Endothelial cell of umbilical vein (primary cell): ENCODE results near the gene CRIM1.
A peak's percentile ranks its signal among the peaks of the same experiment; 100 is the strongest.

Experiments used
- EZH2 ChIP-seq: IDR thresholded peaks from 2 replicates; pipeline ENCODE4 v1.6.1; 2012; ENCODE audit warnings: borderline replicate concordance, low read depth, mild to moderate bottlenecking, moderate library complexity, low read length, inconsistent platforms; ENCODE audit not compliant: severe bottlenecking
- FOS ChIP-seq: IDR thresholded peaks from 2 replicates; pipeline ENCODE4 v1.6.1; 2011; ENCODE audit warnings: mild to moderate bottlenecking, low read length, moderate library complexity, borderline replicate concordance; ENCODE audit not compliant: insufficient read depth
- GATA2 ChIP-seq: IDR thresholded peaks from 2 replicates; pipeline ENCODE4 v1.7.0; 2011; ENCODE audit warnings: low read depth, mild to moderate bottlenecking, moderate library complexity, mixed read lengths, low read length; ENCODE audit not compliant: insufficient read length, insufficient read depth
- JUN ChIP-seq: IDR thresholded peaks from 2 replicates; pipeline ENCODE4 v1.6.1; 2011; ENCODE audit warnings: borderline replicate concordance, low read depth; ENCODE audit not compliant: insufficient read length, insufficient read depth
- MAX ChIP-seq: IDR thresholded peaks from 2 replicates; pipeline ENCODE4 v1.6.1; 2011; ENCODE audit not compliant: insufficient read depth, insufficient read length
- MYC ChIP-seq: IDR thresholded peaks from one replicate; pipeline ENCODE4 v1.6.1; 2011; ENCODE audit warnings: mild to moderate bottlenecking, low read depth, low read length
- POLR2A ChIP-seq: IDR thresholded peaks from 2 replicates; pipeline ENCODE4 v1.6.1; 2012; ENCODE audit warnings: low read depth, mild to moderate bottlenecking, control low read depth, low read length
- POLR2AphosphoS5 ChIP-seq: IDR thresholded peaks from 2 replicates; pipeline ENCODE4 v1.6.1; 2012; ENCODE audit warnings: low read depth, mild to moderate bottlenecking, control low read depth, low read length, moderate library complexity; ENCODE audit not compliant: insufficient read depth
- TF ChIP-seq, protein P1 (sequence below), 2 donors: IDR thresholded peaks; 1 replicate in 1 of 2; 2 replicates in 1 of 2; pipeline ENCODE4 v1.5.1; 2011; ENCODE audit warnings: low read length in 2 of 2, mild to moderate bottlenecking in 2 of 2, moderate library complexity in 2 of 2, control low read depth in 1 of 2, inconsistent platforms in 1 of 2, low read depth in 1 of 2; ENCODE audit not compliant: insufficient read depth in 1 of 2; ENCODE audit errors: extremely low read depth in 1 of 2

GRCh38 chr2:36461039-36461681 is 105.6 kb downstream of the CRIM1 start:
- TF ChIP-seq, protein P1, sequence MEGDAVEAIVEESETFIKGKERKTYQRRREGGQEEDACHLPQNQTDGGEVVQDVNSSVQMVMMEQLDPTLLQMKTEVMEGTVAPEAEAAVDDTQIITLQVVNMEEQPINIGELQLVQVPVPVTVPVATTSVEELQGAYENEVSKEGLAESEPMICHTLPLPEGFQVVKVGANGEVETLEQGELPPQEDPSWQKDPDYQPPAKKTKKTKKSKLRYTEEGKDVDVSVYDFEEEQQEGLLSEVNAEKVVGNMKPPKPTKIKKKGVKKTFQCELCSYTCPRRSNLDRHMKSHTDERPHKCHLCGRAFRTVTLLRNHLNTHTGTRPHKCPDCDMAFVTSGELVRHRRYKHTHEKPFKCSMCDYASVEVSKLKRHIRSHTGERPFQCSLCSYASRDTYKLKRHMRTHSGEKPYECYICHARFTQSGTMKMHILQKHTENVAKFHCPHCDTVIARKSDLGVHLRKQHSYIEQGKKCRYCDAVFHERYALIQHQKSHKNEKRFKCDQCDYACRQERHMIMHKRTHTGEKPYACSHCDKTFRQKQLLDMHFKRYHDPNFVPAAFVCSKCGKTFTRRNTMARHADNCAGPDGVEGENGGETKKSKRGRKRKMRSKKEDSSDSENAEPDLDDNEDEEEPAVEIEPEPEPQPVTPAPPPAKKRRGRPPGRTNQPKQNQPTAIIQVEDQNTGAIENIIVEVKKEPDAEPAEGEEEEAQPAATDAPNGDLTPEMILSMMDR (IDR thresholded peaks at IDR 0.05; ENCODE audit: extremely low read depth in 1 of 2, insufficient read depth in 1 of 2, low read depth in 1 of 2, low read length in 2 of 2) = no peak
- peak; percentile 87 for TF ChIP-seq POLR2AphosphoS5
- peak; percentile 15 for TF ChIP-seq POLR2A
- no peak for TF ChIP-seq MAX
- TF ChIP-seq EZH2 = no peak
- TF ChIP-seq JUN = peak; percentile 98
- no peak for TF ChIP-seq MYC
- peak; percentile 96 for TF ChIP-seq FOS
- peak; percentile 43 for TF ChIP-seq GATA2
